ENCODE data around the gene ACADSB. TPM values are rescaled to one million over a fixed set of nuclear protein-coding genes. Genes with fewer than 3 reads are reported as not detected.

The ACADSB gene
- total and polyA plus RNA-seq, 2 experiments from 2014 or later = 3.7 to 6.5 TPM

DNA sequence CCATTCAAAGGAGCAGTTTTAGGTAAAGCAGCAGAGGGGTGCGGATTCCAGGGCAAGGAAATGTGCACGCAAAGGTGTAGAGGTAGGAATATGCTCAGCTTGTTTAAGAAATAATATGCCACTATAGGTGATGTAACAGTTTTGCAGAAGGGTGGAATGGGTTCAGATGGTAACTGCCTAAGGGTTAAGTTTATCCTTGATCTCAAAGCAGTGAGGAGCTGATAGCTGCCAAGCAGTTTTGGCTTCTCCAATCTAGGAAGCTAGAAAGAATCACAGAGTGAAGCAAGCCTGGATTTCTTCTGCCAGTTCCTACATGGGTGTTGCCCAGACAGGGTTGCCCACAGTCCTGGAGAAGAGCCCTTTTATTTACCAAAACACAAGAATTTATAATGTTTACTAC, 6.0 kb downstream of the ACADSB start:
- Mint-ChIP-seq H3K4me1 (peaks cover 56% of the 10 kb centered on the region), H3K36me3 (ENCODE audit: low read depth) (peaks cover 47% of the 10 kb centered on the region), H3K9me3 (peaks cover 19% of the 10 kb centered on the region), H3K4me3 (no peak overlapping the region), H3K27ac (no peak overlapping the region), H3K27me3 (ENCODE audit: insufficient read depth, low read depth, poor library complexity) (peaks cover 42% of the 10 kb centered on the region)
- no peaks in the 10 kb centered on the region for H4K20me1 ChIP-seq (replicated peaks; ENCODE audit: insufficient read depth)
- no peaks in the 10 kb centered on the region for H3K9me2 ChIP-seq (ENCODE audit: insufficient read depth)
- H3K79me2 ChIP-seq (replicated peaks; ENCODE audit: insufficient read depth) = peaks cover 5% of the 10 kb centered on the region; the same call in 1 of the 2 replicates
- H3K27ac ChIP-seq (ENCODE audit: low read depth) = no peak overlapping the region
- DNase-seq (ENCODE audit: low spot score) (no peak), ATAC-seq (no peak)
- H3K27me3 ChIP-seq (ENCODE audit: insufficient read depth) = peaks cover 30% of the 10 kb centered on the region
- H3K4me3 ChIP-seq = no peak overlapping the region
- H3K4me2 ChIP-seq = peak overlapping the region; percentile 64
- no peaks in the 10 kb centered on the region for H3K36me3 ChIP-seq (ENCODE audit: insufficient read depth)
- no peak overlapping the region for H2AFZ ChIP-seq
- peaks cover 52% of the 10 kb centered on the region for H3K4me1 ChIP-seq (ENCODE audit: insufficient read depth)
- no peak for TF ChIP-seq POLR2AphosphoS5 (IDR thresholded peaks at IDR 0.05; ENCODE audit: low read depth)
- TF ChIP-seq STAT1 (IDR thresholded peaks at IDR 0.05; ENCODE audit: unreplicated experiment) = no peak
- TF ChIP-seq NANOG (IDR thresholded peaks at IDR 0.05; ENCODE audit: borderline replicate concordance) = no peak
- no peak for TF ChIP-seq CTCF (conservative IDR thresholded peaks at IDR 0.05; ENCODE audit: low read depth in 2 of 2)
- TF ChIP-seq, protein P1, sequence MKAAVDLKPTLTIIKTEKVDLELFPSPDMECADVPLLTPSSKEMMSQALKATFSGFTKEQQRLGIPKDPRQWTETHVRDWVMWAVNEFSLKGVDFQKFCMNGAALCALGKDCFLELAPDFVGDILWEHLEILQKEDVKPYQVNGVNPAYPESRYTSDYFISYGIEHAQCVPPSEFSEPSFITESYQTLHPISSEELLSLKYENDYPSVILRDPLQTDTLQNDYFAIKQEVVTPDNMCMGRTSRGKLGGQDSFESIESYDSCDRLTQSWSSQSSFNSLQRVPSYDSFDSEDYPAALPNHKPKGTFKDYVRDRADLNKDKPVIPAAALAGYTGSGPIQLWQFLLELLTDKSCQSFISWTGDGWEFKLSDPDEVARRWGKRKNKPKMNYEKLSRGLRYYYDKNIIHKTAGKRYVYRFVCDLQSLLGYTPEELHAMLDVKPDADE (IDR thresholded peaks at IDR 0.05) = no peak
- TF ChIP-seq JUNB (IDR thresholded peaks at IDR 0.05; ENCODE audit: unreplicated experiment) = no peak
- TF ChIP-seq CREB1 (CRISPR knock-in tag; IDR thresholded peaks at IDR 0.05; ENCODE audit: low read depth) = no peak
- TF ChIP-seq, protein P2, sequence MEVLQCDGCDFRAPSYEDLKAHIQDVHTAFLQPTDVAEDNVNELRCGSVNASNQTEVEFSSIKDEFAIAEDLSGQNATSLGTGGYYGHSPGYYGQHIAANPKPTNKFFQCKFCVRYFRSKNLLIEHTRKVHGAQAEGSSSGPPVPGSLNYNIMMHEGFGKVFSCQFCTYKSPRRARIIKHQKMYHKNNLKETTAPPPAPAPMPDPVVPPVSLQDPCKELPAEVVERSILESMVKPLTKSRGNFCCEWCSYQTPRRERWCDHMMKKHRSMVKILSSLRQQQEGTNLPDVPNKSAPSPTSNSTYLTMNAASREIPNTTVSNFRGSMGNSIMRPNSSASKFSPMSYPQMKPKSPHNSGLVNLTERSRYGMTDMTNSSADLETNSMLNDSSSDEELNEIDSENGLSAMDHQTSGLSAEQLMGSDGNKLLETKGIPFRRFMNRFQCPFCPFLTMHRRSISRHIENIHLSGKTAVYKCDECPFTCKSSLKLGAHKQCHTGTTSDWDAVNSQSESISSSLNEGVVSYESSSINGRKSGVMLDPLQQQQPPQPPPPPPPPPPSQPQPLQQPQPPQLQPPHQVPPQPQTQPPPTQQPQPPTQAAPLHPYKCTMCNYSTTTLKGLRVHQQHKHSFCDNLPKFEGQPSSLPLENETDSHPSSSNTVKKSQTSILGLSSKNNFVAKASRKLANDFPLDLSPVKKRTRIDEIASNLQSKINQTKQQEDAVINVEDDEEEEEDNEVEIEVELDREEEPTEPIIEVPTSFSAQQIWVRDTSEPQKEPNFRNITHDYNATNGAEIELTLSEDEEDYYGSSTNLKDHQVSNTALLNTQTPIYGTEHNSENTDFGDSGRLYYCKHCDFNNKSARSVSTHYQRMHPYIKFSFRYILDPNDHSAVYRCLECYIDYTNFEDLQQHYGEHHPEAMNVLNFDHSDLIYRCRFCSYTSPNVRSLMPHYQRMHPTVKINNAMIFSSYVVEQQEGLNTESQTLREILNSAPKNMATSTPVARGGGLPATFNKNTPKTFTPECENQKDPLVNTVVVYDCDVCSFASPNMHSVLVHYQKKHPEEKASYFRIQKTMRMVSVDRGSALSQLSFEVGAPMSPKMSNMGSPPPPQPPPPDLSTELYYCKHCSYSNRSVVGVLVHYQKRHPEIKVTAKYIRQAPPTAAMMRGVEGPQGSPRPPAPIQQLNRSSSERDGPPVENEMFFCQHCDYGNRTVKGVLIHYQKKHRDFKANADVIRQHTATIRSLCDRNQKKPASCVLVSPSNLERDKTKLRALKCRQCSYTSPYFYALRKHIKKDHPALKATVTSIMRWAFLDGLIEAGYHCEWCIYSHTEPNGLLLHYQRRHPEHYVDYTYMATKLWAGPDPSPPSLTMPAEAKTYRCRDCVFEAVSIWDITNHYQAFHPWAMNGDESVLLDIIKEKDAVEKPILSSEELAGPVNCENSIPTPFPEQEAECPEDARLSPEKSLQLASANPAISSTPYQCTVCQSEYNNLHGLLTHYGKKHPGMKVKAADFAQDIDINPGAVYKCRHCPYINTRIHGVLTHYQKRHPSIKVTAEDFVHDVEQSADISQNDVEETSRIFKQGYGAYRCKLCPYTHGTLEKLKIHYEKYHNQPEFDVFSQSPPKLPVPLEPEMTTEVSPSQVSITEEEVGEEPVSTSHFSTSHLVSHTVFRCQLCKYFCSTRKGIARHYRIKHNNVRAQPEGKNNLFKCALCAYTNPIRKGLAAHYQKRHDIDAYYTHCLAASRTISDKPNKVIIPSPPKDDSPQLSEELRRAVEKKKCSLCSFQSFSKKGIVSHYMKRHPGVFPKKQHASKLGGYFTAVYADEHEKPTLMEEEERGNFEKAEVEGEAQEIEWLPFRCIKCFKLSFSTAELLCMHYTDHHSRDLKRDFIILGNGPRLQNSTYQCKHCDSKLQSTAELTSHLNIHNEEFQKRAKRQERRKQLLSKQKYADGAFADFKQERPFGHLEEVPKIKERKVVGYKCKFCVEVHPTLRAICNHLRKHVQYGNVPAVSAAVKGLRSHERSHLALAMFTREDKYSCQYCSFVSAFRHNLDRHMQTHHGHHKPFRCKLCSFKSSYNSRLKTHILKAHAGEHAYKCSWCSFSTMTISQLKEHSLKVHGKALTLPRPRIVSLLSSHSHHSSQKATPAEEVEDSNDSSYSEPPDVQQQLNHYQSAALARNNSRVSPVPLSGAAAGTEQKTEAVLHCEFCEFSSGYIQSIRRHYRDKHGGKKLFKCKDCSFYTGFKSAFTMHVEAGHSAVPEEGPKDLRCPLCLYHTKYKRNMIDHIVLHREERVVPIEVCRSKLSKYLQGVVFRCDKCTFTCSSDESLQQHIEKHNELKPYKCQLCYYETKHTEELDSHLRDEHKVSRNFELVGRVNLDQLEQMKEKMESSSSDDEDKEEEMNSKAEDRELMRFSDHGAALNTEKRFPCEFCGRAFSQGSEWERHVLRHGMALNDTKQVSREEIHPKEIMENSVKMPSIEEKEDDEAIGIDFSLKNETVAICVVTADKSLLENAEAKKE (CRISPR knock-in tag; IDR thresholded peaks at IDR 0.05) = no peak
- no peak for TF ChIP-seq REST (IDR thresholded peaks at IDR 0.05; ENCODE audit: unreplicated experiment)
- no peak for TF ChIP-seq ZNF114 (CRISPR knock-in tag; IDR thresholded peaks at IDR 0.05)
- no peaks in the 10 kb centered on the region for H3F3A ChIP-seq (replicated peaks; ENCODE audit: low read depth)
